MCF 10A (cell line): ENCODE results near the gene ZNF446. TPM values are rescaled to one million over a fixed set of nuclear protein-coding genes. Genes with fewer than 3 reads are reported as not detected.

Experiments used
- Bru-seq: library from RNA; stranded (reverse); fragments of 400-500 nt; gene quantifications from one replicate; lab custom pipeline; 2021; lab: Mats Ljungman, UMichigan
- BruChase-seq, 2 experiments: library from RNA; stranded (reverse); fragments of 400-500 nt; gene quantifications; one replicate each; lab custom pipeline; 2021; lab: Mats Ljungman, UMichigan
- BruUV-seq: library from RNA; stranded (reverse); fragments of 400-500 nt; replicated peaks from 2 replicates; lab custom pipeline; 2021; lab: Mats Ljungman, UMichigan
- CTCF ChIA-PET: fragments of 300-600 bp; sonication (Branson Sonifier 250); formaldehyde crosslinking; extraction: SDS; loops from one replicate; lab custom pipeline; 2021; ENCODE audit warnings: antibody characterized with exemption, inconsistent platforms; lab: Yijun Ruan, JAX
- POLR2A ChIA-PET: fragments of 300-600, 350-650 bp; sonication (Branson Sonifier 250); formaldehyde crosslinking; extraction: SDS; loops from one replicate; lab custom pipeline; 2020; ENCODE audit warnings: antibody characterized with exemption, inconsistent platforms; lab: Yijun Ruan, JAX
- DNase-seq: peaks from one replicate; pipeline ENCODE4 v3.0.0-alpha.2; 2018; ENCODE audit not compliant: unreplicated experiment
- H3K27ac Mint-ChIP-seq: one replicate; pipeline ENCODE4 v1.8.0; 2022; ENCODE audit warnings: mild to moderate bottlenecking, low read depth, mixed read lengths; ENCODE audit not compliant: unreplicated experiment
- H3K27me3 Mint-ChIP-seq: one replicate; pipeline ENCODE4 v1.8.0; 2022; ENCODE audit warnings: mixed read lengths; ENCODE audit not compliant: insufficient read depth, unreplicated experiment
- H3K36me3 Mint-ChIP-seq: one replicate; pipeline ENCODE4 v1.8.0; 2022; ENCODE audit warnings: mild to moderate bottlenecking, moderate library complexity, mixed read lengths; ENCODE audit not compliant: insufficient read depth, unreplicated experiment
- H3K4me1 Mint-ChIP-seq: one replicate; pipeline ENCODE4 v1.8.0; 2022; ENCODE audit warnings: mixed read lengths; ENCODE audit not compliant: insufficient read depth, unreplicated experiment
- H3K4me3 Mint-ChIP-seq: one replicate; pipeline ENCODE4 v1.8.0; 2022; ENCODE audit warnings: mild to moderate bottlenecking, moderate library complexity, mixed read lengths; ENCODE audit not compliant: unreplicated experiment
- H3K9me3 Mint-ChIP-seq: one replicate; pipeline ENCODE4 v1.8.0; 2022; ENCODE audit warnings: mixed read lengths; ENCODE audit not compliant: unreplicated experiment
- CTCF ChIP-seq: fragments of 200-600 bp; IDR thresholded peaks from one replicate; pipeline ENCODE4 v1.8.0; 2022; ENCODE audit warnings: antibody characterized with exemption, mild to moderate bottlenecking; ENCODE audit not compliant: unreplicated experiment
- intact Hi-C: fragments of 100-400 bp; cut with micrococcal nuclease; formaldehyde crosslinking; loops from 2 replicates; pipeline ENCODE4 v1.14.1; 2022
- long read RNA-seq: library from polyadenylated mRNA; stranded (forward); transcript quantifications from one replicate; pipeline ENCODE4 v2.0.0, GENCODE V29; 2022
- total RNA-seq: library from RNA; stranded (reverse); gene quantifications from 2 replicates; pipeline ENCODE4 v1.2.3, GENCODE V29; 2022

Gene ZNF446
- total RNA-seq (8.3 and 10.3 TPM in 2 replicates), Bru-seq, nascent RNA (percentile 46 among the genes with signal in this experiment), BruChase-seq, experiment 1, labeled RNA remaining after a 6-hour chase (percentile 58 among the genes with signal in this experiment), BruChase-seq, experiment 2, labeled RNA remaining after a 2-hour chase (percentile 53 among the genes with signal in this experiment)
- long read RNA-seq, partial matches to known transcripts, result 5 of 30 reads
- long read RNA-seq, other reads (novel, unspliced or antisense), result 21 of 30 reads

- CTCF ChIA-PET, result interaction anchor here (0.9 kb wide), 1 partner anchor 13 kb away, joined by 3 read pairs; no protein-coding TSS in a partner anchor
Measured at GRCh38 chr19:58475714-58476497, at the start of gene ZNF446. TSS of gene ZNF446 (plus strand) at chr19:58476352. CDS start at chr19:58477219, 867 bp downstream.

GRCh38 chr19:58428617-58429016 is 47.5 kb upstream of the ZNF446 start:
- ChIA-PET POLR2A (interaction anchor here (0.5 to 1.4 kb wide), 3 partner anchors 20 to 95 kb away, joined by 3 to 12 read pairs (median 3); partner anchors contain the start of genes ZNF324B and ZNF584), CTCF (no interaction called here)
- Mint-ChIP-seq H3K27me3 (no peaks in the 10 kb centered on the region), H3K9me3 (peaks cover 8% of the 10 kb centered on the region), H3K4me1 (no peaks in the 10 kb centered on the region), H3K4me3 (no peak overlapping the region), H3K27ac (no peak overlapping the region), H3K36me3 (peaks cover 7% of the 10 kb centered on the region)
- peak; percentile 27 for DNase-seq
- no peak for TF ChIP-seq CTCF
- intact Hi-C loops, result no loop called here
- no TSS peak for BruUV-seq

More at GRCh38 chr19:58475714-58476497, at the start of gene ZNF446:
- peak; percentile 97 for DNase-seq
- Mint-ChIP-seq H3K4me1 (peaks cover 10% of the 10 kb centered on the region), H3K27me3 (no peaks in the 10 kb centered on the region), H3K4me3 (peak within 1 kb of the TSS; percentile 90), H3K36me3 (peaks cover 67% of the 10 kb centered on the region), H3K27ac (peak within 1 kb of the TSS; percentile 92), H3K9me3 (no peaks in the 10 kb centered on the region)
- no TSS peak for BruUV-seq
- intact Hi-C loops, result no loop called here
- no peak for TF ChIP-seq CTCF
- POLR2A ChIA-PET, result interaction anchor here (0.6 to 2.7 kb wide), 17 partner anchors 11 to 246 kb away, joined by 3 to 13 read pairs (median 4); partner anchors contain the start of genes CHMP2A, TRIM28, ZBTB45 and ZNF324B

- peaks cover 8% of the 10 kb centered on the region for H3K9me3 Mint-ChIP-seq
- ChIA-PET POLR2A (interaction anchor here (1.3 to 1.8 kb wide), 3 partner anchors 15 to 31 kb away, joined by 3 to 12 read pairs (median 4); partner anchors contain the start of gene ZNF584), CTCF (interaction anchor here (0.7 kb wide), 1 partner anchor 52 kb away, joined by 3 read pairs; no protein-coding TSS in a partner anchor)
- no peak overlapping the region for H3K4me3 Mint-ChIP-seq
- intact Hi-C loops, result no loop called here
- no peak for DNase-seq
- H3K4me1 Mint-ChIP-seq, result no peaks in the 10 kb centered on the region
- no peak overlapping the region for H3K27ac Mint-ChIP-seq
- BruUV-seq, result no TSS peak
- peaks cover 7% of the 10 kb centered on the region for H3K36me3 Mint-ChIP-seq
- no peaks in the 10 kb centered on the region for H3K27me3 Mint-ChIP-seq
- TF ChIP-seq CTCF, result no peak
Measured at GRCh38 chr19:58429745-58430144, 46.4 kb upstream of the ZNF446 start.
